ENCODE data around the gene FMO4.

DNA sequence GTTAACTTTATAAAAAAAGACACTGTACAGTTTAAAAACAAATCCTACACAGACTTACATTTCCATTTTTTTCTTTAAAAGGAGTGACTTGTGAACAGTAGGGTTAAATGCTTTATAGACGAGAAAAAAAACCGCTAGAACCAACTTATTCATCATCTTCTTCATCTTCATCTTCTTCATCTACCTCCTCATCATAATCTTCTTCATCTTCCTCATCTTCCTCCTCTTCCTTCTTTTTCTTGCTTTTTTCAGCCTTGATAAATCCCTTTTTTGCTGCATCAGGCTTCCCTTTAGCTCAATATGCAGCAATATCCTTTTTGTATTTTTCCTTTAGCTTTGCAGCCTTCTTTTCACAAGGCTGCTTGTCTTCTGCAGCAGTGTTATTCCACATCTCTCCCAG lies 43.2 kb upstream of the FMO4 start:
- TF ChIP-seq, protein P1, sequence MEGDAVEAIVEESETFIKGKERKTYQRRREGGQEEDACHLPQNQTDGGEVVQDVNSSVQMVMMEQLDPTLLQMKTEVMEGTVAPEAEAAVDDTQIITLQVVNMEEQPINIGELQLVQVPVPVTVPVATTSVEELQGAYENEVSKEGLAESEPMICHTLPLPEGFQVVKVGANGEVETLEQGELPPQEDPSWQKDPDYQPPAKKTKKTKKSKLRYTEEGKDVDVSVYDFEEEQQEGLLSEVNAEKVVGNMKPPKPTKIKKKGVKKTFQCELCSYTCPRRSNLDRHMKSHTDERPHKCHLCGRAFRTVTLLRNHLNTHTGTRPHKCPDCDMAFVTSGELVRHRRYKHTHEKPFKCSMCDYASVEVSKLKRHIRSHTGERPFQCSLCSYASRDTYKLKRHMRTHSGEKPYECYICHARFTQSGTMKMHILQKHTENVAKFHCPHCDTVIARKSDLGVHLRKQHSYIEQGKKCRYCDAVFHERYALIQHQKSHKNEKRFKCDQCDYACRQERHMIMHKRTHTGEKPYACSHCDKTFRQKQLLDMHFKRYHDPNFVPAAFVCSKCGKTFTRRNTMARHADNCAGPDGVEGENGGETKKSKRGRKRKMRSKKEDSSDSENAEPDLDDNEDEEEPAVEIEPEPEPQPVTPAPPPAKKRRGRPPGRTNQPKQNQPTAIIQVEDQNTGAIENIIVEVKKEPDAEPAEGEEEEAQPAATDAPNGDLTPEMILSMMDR (IDR thresholded peaks at IDR 0.05), result no peak
- TF ChIP-seq POLR2AphosphoS5 (IDR thresholded peaks at IDR 0.05; ENCODE audit: insufficient read depth in 1 of 2, low read depth in 1 of 2), result no peak
